Liver (tissue), 3 donors: ENCODE data around the gene NPPA.

ENCODE experiments used
- HNF4G ChIP-seq: IDR thresholded peaks from 2 replicates; pipeline ENCODE4 v1.6.1; 2016; ENCODE audit warnings: antibody characterized with exemption
- RAD21 ChIP-seq, 2 donors: IDR thresholded peaks; 2 replicates each; pipeline ENCODE4 v1.6.1; 2016; ENCODE audit warnings: antibody characterized with exemption in 2 of 2, mild to moderate bottlenecking in 2 of 2
- TF ChIP-seq, protein P1 (sequence below): fragments of 150-350 bp; IDR thresholded peaks from 2 replicates; pipeline ENCODE4 v1.5.1; 2017; ENCODE audit warnings: improper control_type of control experiment, low read depth, low read length; ENCODE audit not compliant: missing input control
- donor health status: healthy.
- donor health status: healthy.

DNA sequence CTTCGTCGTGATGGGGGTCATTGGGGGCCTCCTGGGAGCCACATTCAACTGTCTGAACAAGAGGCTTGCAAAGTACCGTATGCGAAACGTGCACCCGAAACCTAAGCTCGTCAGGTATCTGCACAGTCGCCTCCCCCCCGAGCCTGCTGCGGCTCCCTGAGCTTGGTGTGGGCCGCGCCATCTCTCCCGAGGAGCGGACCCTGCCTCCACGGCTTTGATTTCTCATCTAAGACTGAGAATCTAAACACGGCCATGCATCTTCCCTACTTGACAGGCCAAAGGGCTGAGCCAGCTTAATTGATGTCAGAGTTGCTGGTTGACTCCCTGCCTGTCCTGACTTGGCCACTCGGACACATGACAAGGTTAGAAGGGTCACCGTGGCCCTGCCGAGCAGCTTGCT is 19.1 kb downstream of the NPPA start:
- TF ChIP-seq, protein P1, sequence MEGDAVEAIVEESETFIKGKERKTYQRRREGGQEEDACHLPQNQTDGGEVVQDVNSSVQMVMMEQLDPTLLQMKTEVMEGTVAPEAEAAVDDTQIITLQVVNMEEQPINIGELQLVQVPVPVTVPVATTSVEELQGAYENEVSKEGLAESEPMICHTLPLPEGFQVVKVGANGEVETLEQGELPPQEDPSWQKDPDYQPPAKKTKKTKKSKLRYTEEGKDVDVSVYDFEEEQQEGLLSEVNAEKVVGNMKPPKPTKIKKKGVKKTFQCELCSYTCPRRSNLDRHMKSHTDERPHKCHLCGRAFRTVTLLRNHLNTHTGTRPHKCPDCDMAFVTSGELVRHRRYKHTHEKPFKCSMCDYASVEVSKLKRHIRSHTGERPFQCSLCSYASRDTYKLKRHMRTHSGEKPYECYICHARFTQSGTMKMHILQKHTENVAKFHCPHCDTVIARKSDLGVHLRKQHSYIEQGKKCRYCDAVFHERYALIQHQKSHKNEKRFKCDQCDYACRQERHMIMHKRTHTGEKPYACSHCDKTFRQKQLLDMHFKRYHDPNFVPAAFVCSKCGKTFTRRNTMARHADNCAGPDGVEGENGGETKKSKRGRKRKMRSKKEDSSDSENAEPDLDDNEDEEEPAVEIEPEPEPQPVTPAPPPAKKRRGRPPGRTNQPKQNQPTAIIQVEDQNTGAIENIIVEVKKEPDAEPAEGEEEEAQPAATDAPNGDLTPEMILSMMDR, result no peak
- TF ChIP-seq HNF4G (no peak), RAD21 (IDR thresholded peaks at IDR 0.05) (no peak)
